ENCODE results near the gene FRYL.
"Not testable (repeated sequence)": the region's sequence is repeated elsewhere in the genome, so short reads cannot be mapped to it uniquely, and the experiment has no call there.

FRYL gene

GRCh38 chr4:48785302-48785701 is 5.2 kb upstream of the FRYL start:
- no peak for DNase-seq (ENCODE audit: low read depth)

- DNase-seq (ENCODE audit: low read depth) = no peak
Observed at GRCh38 chr4:48781968-48782367, 1.9 kb upstream of the FRYL start.

- DNase-seq (ENCODE audit: low read depth) = no peak
Observed at GRCh38 chr4:48780865-48781214, 761 bp upstream of the FRYL start.

GRCh38 chr4:48779095-48779997 is 733 bp downstream of the FRYL start:
- DNase-seq (ENCODE audit: low read depth) = no peak

GRCh38 chr4:48778431-48779094 is 1.5 kb downstream of the FRYL start:
- no peak for DNase-seq (ENCODE audit: low read depth)

GRCh38 chr4:48777739-48778138 is 2.3 kb downstream of the FRYL start:
- DNase-seq (ENCODE audit: low read depth) = no peak

- no peak for DNase-seq (ENCODE audit: low read depth)
Observed at GRCh38 chr4:48774760-48775710, 5.0 kb downstream of the FRYL start.

GRCh38 chr4:48772556-48772955 is 7.5 kb downstream of the FRYL start:
- no peak for DNase-seq (ENCODE audit: low read depth)

GRCh38 chr4:48767055-48767929 is 12.8 kb downstream of the FRYL start:
- no peak for DNase-seq (ENCODE audit: low read depth)

GRCh38 chr4:48766131-48766792 is 13.8 kb downstream of the FRYL start:
- DNase-seq (ENCODE audit: low read depth) = no peak

GRCh38 chr4:48762408-48762807 is 17.7 kb downstream of the FRYL start:
- DNase-seq (ENCODE audit: low read depth) = no peak

- DNase-seq (ENCODE audit: low read depth) = no peak
Observed at GRCh38 chr4:48761286-48761685, 18.8 kb downstream of the FRYL start.

GRCh38 chr4:48758703-48759102 is 21.4 kb downstream of the FRYL start:
- DNase-seq (ENCODE audit: low read depth) = not testable (repeated sequence)

GRCh38 chr4:48756689-48757220 is 23.3 kb downstream of the FRYL start:
- DNase-seq (ENCODE audit: low read depth) = no peak

- no peak for DNase-seq (ENCODE audit: low read depth)
Observed at GRCh38 chr4:48755281-48755680, 24.8 kb downstream of the FRYL start.

GRCh38 chr4:48753159-48753558 is 26.9 kb downstream of the FRYL start:
- no peak for DNase-seq (ENCODE audit: low read depth)

GRCh38 chr4:48752726-48753125 is 27.4 kb downstream of the FRYL start:
- DNase-seq (ENCODE audit: low read depth) = no peak

- no peak for DNase-seq (ENCODE audit: low read depth)
Observed at GRCh38 chr4:48752246-48752645, 27.8 kb downstream of the FRYL start.

GRCh38 chr4:48748949-48749596 is 31.0 kb downstream of the FRYL start:
- DNase-seq (ENCODE audit: low read depth) = no peak

All from stromal cell of bone marrow (primary cell).